Activated CD8-positive, alpha-beta memory T cell treated with anti-CD3 and anti-CD28 coated beads, Interleukin-2, amount 50 U/mL, for 1 hour (primary cell): Measurements from ENCODE around the gene AJM1.
"Not testable (repeated sequence)": the region's sequence is repeated elsewhere in the genome, so short reads cannot be mapped to it uniquely, and the experiment has no call there.

Experiments
- DNase-seq: peaks from one replicate; pipeline ENCODE4 v3.0.0-alpha.2; 2020; ENCODE audit errors: extremely low read depth

AJM1 gene

DNA sequence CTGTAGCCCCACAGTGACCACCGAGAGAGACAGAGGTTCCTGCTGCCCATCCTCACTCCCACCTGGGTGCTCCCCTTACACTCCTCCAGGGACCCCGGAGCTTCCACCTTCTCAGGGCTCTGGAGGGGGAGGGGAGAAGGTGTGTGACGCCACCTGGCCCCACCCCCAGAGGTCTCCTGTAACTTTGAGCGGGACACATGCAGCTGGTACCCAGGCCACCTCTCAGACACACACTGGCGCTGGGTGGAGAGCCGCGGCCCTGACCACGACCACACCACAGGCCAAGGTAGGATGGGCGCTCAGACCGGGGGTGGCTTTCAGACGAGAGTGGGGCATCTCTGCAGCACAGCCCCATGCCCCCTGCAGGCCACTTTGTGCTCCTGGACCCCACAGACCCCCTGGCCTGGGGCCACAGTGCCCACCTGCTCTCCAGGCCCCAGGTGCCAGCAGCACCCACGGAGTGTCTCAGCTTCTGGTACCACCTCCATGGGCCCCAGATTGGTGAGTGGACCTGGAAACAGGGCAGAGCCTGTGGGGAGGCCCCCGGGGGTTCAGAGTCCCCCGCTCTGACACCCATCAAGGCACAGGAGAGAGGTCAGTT is 14.4 kb downstream of the AJM1 start:
- DNase-seq: no peak

DNA sequence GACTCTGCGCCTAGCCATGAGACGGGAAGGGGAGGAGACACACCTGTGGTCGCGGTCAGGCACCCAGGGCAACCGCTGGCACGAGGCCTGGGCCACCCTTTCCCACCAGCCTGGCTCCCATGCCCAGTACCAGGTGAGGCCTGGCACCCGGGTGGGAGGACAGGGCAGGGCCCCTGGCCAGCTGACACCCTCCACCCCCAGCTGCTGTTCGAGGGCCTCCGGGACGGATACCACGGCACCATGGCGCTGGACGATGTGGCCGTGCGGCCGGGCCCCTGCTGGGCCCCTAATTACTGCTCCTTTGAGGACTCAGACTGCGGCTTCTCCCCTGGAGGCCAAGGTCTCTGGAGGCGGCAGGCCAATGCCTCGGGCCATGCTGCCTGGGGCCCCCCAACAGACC is 14.9 kb downstream of the AJM1 start:
- DNase-seq: no peak

DNA sequence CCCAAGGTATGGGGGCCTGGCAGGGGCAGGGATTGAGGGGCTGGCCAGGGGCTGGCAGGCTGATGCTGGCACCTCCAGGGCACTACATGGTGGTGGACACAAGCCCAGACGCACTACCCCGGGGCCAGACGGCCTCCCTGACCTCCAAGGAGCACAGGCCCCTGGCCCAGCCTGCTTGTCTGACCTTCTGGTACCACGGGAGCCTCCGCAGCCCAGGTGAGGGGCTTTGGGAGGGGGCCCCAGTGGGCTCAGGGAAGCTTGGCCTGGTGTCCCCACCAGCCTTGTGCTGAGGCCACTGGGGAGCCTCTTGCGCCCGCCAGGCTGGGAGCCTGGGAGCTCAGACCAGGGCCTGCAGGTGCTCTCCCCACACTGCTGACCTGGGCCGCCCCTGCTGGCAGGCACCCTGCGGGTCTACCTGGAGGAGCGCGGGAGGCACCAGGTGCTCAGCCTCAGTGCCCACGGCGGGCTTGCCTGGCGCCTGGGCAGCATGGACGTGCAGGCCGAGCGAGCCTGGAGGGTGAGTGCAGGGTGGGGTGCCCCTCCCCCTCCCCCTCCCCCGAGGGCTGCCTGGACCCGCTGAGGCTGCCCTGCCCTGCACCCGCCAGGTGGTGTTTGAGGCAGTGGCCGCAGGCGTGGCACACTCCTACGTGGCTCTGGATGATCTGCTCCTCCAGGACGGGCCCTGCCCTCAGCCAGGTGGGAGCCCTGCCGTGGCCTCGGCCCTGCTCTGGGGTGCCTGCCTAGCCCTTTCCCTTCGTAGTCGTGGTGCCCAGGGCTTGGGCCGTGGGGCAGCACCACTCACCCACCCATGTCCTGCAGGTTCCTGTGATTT is 15.5 kb downstream of the AJM1 start:
- no peak for DNase-seq

DNA sequence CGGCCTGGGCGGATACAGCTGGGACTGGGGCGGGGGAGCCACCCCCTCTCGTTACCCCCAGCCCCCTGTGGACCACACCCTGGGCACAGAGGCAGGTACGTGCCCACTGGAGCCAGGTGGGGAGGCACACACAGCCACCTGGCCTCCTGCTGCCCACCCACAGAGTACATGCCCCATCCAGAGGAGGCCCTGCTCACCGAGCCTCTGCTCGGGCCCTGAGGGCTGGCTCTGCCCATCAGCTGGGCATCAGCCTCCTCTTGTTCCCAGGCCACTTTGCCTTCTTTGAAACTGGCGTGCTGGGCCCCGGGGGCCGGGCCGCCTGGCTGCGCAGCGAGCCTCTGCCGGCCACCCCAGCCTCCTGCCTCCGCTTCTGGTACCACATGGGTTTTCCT is 16.2 kb downstream of the AJM1 start:
- no peak for DNase-seq

DNA sequence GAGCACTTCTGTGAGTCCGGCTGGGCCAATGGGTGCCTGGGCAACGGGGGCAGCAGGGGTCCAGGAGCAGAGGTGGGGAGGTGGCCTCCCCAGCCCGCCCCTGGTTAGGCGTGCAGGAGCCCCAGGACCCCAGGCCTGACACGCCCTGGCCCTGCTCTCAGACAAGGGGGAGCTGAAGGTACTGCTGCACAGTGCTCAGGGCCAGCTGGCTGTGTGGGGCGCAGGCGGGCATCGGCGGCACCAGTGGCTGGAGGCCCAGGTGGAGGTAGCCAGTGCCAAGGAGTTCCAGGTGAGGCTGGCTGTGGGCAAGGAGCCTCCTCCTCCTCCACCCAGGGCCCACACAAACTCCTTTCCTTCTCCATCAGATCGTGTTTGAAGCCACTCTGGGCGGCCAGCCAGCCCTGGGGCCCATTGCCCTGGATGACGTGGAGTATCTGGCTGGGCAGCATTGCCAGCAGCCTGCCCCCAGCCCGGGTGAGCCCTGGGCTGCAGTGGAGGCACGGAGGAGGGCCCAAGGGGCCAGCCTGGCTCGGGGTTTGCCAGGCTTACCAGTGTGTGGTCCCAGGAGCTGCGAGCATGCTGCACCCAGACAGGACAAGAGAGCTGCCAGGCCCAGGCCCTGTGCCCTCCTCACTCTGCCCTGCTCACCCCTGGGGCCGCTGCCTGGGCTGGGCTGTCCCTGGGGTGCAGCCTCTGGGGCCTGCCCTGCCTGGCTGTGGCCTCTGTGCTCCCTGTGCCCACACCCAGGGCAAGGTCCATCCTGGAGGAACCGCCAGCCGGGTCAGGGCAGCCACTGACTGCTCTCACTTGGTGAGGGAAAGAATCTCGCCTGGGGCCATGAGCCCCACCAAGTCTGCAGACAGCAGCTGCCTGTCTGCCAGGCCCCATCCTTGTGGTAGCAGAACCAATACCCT is 16.8 kb downstream of the AJM1 start:
- DNase-seq: no peak

DNA sequence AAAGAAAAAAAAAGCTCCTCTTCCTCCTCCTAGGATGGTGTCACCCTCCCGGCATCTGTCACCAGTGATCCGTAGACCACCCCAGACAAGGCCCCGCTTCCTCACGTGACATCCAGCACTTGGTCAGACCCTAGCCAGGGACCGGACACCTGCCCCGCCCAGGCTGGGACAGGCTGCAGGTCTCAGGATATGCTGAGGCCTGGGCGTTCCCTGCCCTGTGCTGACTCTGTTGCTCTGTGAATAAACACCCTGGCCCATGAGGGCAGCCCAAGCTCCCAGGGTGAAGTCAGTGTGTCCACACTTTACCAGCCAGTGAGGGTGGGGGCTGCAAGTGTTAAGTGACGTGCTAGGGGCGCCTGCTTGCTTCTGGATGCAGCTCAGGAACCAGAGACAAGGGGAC is 18.3 kb downstream of the AJM1 start:
- no peak for DNase-seq

DNA sequence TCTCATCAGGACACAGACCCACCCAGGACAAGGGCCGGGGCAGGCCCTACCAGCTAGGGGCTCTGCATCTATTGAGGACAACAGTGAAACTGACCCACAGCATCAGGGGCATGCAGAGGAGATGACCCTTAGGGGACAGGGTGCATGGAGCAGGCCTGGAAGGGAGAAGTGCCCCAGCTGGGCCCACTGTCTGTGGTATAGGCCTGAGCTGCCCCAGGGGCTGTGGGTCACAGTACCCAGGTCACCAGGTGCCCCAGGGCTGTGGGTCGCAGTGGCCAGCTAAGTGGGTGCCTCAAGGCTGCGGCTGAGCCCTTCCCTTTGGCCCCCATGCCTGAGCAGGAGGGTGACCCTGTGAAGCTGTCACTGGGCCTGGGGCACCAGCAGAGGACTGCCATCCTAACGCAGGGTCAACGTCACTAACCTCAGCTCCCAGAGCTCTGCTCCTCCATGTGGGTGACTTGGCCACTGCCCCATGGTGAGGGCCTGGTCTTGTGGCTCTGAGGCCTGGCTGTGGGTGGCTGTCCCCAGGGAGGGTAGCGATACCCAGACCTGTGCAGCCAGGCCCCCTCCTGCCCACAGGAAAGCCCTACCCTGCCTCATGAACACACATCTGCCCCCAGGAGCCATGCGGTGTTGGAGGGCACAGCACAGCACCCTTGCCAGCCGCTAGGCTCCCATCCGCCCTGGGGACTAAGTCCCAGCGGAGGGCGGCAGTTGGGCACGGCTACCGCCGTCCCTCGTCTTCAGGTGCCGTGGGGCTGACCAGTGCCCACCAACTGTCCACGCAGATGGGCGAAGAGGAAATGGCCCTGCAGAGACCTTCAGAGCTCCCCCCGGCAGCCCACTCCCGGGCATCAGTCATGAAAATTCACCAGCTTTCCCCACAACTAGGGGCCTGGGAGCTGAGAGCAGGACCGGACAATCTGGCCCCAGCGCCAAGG is 18.9 kb downstream of the AJM1 start:
- no peak for DNase-seq

DNA sequence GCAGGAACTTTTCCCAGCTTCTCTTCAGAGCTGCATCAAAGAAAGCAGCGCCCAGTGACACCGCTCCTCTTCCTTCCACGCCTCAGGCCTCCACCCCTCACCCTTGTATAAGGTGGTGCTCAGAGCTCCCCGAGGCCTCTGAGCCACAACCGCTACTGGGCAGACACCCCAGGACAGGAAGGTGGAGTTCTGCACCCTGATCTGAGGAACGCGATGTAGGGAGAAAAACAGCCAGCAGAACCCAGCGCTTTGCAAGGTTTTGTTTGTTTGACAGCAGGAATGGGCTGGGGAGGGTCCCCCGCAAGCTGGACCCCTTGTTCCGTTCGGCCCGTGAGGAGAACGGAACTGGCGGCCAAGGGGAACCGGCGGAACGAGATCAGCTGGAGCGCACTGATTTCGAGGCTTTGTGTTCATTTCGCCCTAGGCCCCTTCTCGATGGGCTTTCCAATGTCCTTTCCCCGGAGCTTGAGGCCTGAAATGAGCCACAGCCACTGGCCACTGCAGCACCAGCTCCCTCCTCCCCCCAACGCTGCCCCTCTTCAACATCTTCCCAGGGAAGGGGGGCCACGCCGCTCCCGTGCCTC is 19.7 kb downstream of the AJM1 start:
- no peak for DNase-seq

DNA sequence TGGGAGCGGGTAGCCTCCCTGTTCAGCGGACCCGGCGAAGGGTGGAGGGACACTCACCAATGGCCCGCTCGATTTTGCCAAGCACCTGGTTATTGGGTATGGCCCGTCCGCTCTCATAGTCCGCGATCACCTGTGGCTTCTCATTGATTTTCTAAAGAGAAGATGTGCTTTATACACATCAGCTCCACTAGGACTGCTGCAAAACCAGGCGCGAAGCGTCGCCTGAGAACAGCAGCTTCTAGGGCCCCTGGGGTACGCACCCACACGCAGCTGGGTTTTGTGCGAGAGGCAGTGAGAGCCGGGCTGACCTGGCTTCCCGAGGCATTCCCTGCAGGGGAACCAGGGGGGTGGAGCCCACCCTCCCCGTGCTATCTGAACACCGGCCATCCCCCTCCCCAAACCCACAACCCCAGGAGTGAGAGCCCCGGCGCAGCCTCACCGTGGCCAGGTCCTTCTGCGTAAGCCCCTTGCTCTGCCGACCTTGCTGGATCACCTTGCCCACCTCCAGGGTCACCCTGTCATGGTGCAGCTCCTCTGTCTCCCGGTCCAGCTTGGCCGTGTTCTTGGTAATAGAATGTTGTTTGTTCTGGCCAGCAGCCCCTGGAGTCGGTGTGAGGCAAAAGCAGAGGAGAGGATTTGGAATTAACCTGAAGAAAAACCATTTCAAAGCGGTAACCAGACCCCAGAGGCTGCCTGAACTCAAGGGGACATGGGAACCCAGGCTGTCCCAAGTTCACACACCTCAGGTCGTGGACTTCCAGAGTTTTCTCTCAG is 20.8 kb downstream of the AJM1 start:
- DNase-seq: no peak

DNA sequence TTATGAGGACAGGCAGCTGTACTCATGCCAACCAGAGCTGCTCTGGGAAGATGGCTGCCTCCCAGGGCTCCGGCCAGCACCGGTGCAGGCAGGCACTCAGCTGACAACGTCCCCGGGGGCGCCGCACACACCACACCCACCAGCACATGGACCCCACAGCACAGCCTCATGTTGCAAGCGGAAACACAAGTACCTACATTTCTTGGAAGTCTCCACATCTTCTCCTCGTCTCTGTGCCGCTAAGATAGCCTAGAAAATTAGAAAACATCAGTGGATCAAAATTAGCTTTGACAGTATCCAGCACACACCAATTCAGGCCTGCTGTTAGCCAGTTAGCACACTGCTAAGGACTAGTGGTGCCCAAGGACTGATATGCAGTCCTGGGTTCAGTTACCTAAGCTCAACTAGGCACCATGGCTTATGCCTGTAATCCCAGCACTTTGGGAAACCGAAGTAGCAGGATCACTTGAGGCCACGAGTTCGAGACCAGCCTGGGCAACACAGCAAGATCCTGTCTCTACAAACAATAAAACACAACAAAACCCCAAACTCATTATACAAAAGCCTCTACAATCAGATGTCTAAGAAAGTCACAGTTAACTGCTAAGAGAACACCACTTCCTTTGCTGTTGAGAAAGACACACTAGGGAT is 21.5 kb downstream of the AJM1 start:
- no peak for DNase-seq

DNA sequence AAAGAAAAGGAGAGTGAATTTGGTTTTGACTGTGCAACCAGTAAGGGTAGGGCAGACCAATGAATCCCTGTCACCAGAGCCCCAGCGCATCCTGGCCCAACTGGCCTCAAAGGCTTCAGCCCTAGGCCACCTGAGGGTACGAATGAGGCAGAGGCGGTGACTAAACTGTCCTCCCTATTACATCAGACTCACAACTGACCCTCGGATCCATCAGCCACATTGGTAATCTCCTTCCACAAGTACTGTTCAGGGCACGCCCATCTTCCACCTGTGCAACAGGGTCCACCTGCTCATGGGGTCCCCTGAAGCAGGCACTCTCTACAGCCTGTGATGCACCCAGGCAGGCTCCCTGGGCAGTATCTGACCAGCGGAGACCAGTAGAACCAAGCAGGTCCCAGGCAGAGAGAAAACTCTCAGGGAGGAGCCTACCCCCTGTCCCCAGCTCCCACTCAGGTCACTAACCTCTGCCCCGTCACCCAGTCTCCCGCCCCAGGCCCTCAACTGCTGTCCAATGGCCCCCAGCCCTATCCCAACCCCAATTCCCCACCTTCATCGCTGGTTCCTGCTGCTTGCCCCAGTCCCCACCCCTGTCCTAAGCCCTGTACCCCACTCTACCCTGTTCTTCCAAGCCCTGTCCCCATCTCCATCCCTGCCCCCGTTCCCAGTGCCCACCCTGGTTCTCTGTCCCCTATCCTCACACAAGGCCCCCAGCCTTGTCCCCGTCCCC is 22.9 kb downstream of the AJM1 start:
- no peak for DNase-seq

DNA sequence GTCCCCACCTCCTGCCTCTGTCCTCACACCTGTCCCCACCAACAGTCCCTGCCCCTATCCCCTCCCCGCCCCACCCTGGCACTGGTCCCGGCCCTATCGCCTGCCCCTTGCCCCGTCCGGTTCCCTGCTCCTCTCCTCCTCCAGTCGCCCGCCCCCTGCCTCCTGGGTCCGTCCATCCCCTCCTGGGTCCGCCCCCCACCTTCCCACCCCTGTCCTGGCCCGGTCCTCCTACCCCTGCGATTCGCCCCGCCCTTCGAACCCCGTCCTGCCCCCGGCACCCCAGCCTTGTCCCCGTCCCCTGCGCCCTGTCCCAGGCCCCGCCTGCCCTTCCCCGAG is 23.5 kb downstream of the AJM1 start:
- no peak for DNase-seq

DNA sequence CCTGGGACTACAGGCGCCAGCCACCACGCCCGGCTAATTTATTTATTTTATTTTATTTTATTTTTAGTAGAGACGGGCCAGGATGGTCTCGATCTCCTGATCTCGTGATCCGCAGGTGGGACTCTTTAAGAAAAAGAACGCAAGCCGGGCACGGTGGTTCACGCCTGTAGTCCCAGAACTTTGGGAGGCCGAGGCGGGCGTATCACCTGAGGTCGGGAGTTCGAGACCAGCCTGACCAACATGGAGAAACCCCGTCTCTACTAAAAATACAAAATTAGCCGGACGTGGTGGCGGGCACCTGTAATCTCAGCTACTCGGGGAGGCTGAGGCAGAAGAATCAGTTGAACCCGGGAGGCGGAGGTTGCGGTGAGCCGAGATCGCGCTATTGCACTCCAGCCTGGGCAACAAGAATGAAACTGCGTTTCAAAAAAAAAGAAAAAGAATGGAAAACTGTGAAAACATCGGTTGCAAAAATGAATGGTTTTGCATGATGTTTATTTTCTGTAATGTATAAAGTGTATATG is 24.7 kb downstream of the AJM1 start:
- DNase-seq: not testable (repeated sequence)

DNA sequence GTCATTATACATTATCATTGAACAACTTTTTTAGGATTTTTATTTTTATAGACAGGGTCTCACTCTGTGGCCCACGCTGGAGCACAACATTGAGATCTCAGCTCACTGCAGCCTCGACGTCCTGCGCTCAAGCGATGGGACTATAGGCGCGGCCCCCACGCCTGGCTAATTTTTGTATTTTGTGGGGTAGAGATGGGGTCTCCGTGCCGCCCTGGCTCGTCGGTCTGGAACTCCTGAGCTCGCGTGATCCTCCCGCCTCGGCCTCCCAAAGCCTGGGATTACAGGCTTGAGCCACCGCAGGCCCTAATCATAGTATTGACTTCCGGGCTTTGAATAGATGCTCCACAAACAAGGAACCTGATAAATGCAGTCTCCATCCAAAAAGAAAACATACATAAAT is 25.2 kb downstream of the AJM1 start:
- DNase-seq: no peak

DNA sequence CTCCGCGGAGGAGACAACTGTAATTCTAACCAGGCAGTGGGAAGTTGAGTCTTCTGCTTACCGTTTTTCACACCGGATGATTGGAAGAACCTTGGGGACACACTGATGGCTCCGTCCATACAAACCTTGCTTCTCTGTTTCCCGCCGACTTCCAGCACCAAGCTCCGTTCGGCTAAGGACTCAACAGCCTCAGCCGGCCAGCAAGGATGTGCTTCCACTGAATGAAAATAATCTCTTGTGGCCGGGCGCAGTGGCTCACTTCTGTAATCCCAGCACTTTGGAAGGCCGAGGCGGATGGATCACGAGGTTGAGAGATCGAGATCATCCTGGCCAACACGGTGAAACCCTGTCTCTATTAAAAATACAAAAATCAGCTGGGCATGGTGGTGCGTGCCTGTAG is 25.6 kb downstream of the AJM1 start:
- no peak for DNase-seq

DNA sequence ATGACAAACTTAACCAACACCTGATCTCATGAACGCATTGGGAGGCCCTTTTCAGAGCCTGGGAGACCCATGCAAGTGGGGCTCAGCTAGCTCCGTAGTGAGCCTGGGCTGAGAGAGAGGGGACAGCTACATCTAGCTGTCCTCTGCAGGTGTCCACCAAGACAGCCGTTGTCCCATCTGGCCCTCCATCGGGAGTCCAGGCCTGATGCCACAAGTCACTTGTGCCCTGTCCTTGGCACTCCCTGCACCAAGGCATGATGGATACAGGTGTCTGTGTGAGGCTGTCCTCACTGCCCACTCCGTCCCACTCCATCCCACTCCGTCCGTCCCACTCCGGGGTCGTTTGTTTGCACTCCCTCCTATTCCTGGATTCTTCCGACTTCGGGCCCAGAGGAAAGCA is 26.4 kb downstream of the AJM1 start:
- no peak for DNase-seq

DNA sequence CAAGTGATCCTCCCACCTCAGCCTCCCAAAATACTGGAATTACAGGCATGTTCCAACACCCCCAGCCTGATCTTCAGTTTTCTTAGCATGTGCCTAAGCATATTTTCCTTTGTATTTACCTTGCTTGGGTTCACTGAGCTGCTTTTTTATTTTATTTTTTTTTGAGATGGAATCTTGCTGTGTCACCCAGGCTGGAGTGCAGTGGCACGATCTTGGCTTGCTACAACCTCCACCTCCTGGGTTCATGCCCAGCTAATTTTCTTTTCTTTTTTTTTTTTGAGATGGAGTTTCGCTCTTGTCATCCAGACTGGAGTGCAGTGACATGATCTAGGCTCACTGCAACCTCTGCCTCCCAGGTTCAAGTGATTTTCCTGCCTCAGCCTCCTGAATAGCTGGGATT is 27.3 kb downstream of the AJM1 start:
- DNase-seq: not testable (repeated sequence)

DNA sequence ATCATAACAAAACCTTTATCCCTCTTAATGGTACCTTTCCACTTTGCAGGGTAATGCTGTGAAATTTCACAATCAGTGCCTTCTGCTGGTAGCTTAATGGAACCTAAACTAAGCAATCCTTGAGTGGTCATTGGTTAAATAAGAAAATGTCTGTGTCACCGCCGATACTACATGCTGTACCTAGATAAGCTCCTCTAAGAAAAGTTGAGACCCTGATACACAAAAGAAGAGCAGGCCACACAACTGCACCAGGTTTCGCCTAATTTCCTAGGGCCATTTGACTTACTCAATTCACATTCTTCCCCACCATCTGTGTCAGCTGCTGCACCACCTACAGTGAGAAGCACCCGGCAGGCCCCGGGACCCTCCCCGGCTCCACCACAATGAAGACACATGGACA is 32.9 kb downstream of the AJM1 start:
- no peak for DNase-seq

DNA sequence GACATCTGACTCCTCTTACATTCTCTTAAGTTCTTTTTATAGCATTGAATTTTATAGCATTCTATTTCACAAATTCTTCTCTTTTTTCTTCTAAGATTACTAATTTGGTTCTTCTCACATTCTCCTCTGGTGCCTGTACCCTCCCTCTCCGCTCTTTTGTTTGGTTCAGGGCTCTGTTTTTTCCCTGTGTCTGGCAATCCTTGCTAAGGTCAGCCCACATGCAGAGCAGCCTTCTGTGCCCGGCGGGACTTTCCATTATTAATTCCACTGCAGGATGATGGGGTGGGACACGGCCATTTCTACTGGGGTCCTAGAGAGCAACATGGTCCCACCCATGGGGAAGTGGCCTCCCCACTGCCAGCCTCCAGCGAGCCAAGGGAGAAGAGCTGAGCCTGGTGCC is 34.2 kb downstream of the AJM1 start:
- no peak for DNase-seq
